AG04449 (cell line): ENCODE data around the gene CCDC174.
A peak's percentile ranks its signal among the peaks of the same experiment; 100 is the strongest.
"Not testable (repeated sequence)": the region's sequence is repeated elsewhere in the genome, so short reads cannot be mapped to it uniquely, and the experiment has no call there.

Source experiments
- CTCF ChIA-PET: fragments of 350-600 bp; formaldehyde crosslinking; extraction: SDS; loops from one replicate; lab custom pipeline; 2021; ENCODE audit warnings: antibody characterized with exemption; lab: Yijun Ruan, JAX
- POLR2A ChIA-PET: fragments of 400-600, 350-600 bp; formaldehyde crosslinking; extraction: SDS; loops from one replicate; lab custom pipeline; 2020; ENCODE audit warnings: antibody characterized with exemption, inconsistent platforms; lab: Yijun Ruan, JAX
- DNase-seq: peaks from one replicate; pipeline ENCODE4 v3.0.0-alpha.2; 2010; ENCODE audit warnings: low read depth, low spot score
- H3K4me3 ChIP-seq: 2 replicates; pipeline ENCODE4 v1.5.1; 2011; ENCODE audit warnings: low read depth, mild to moderate bottlenecking, control low read depth, low read length
- CTCF ChIP-seq: IDR thresholded peaks from one replicate; pipeline ENCODE4 v1.5.1; 2011; ENCODE audit warnings: mild to moderate bottlenecking, moderate library complexity, low read length, control low read depth, inconsistent platforms; ENCODE audit not compliant: insufficient read depth; ENCODE audit errors: missing control alignments

CCDC174 gene

GRCh38 chr3:14650193-14650592 lies 1.4 kb upstream of the CCDC174 start:
- no peak for TF ChIP-seq CTCF
- ChIA-PET POLR2A (no interaction called here), CTCF (interaction anchor here (1.0 to 3.9 kb wide), 5 partner anchors 9 to 447 kb away, joined by 3 to 25 read pairs (median 7); no protein-coding TSS in a partner anchor)
- DNase-seq = no peak
- no peak overlapping the region for H3K4me3 ChIP-seq

- CTCF ChIA-PET = interaction anchor here (0.6 to 3.9 kb wide), 12 partner anchors 9 to 449 kb away, joined by 3 to 25 read pairs (median 6); no protein-coding TSS in a partner anchor
- POLR2A ChIA-PET = interaction anchor here (1.5 kb wide), 1 partner anchor 528 kb away, joined by 7 read pairs; the partner anchor contains the start of genes CHCHD4 and TMEM43
- peak overlapping the region; percentile 90 for H3K4me3 ChIP-seq
- not testable (repeated sequence) for DNase-seq
These were observed 872 bp downstream of the CCDC174 start for GRCh38 chr3:14652360-14652907.

GRCh38 chr3:14657579-14657978 lies 6.0 kb downstream of the CCDC174 start:
- TF ChIP-seq CTCF = no peak
- POLR2A ChIA-PET = no interaction called here
- DNase-seq = no peak
- CTCF ChIA-PET = interaction anchor here (0.9 to 2.0 kb wide), 3 partner anchors 15 to 263 kb away, joined by 3 to 4 read pairs (median 4); no protein-coding TSS in a partner anchor
- H3K4me3 ChIP-seq = no peak overlapping the region

GRCh38 chr3:14658978-14659377 lies 7.4 kb downstream of the CCDC174 start:
- CTCF ChIA-PET = interaction anchor here (1.2 to 3.0 kb wide), 2 partner anchors 14 to 149 kb away, joined by 3 to 18 read pairs; no protein-coding TSS in a partner anchor
- no peak for TF ChIP-seq CTCF
- POLR2A ChIA-PET = no interaction called here

GRCh38 chr3:14660942-14661341 lies 9.4 kb downstream of the CCDC174 start:
- no peak for TF ChIP-seq CTCF
- H3K4me3 ChIP-seq = no peak overlapping the region
- DNase-seq = no peak
- ChIA-PET CTCF (interaction anchor here (0.7 to 3.0 kb wide), 4 partner anchors 8 to 457 kb away, joined by 3 to 18 read pairs (median 4); no protein-coding TSS in a partner anchor), POLR2A (no interaction called here)

More at GRCh38 chr3:14658978-14659377, 7.4 kb downstream of the CCDC174 start:
- no peak overlapping the region for H3K4me3 ChIP-seq
- DNase-seq = no peak

- DNase-seq = no peak
- TF ChIP-seq CTCF = no peak
- CTCF ChIA-PET = interaction anchor here (1.2 to 1.5 kb wide), 5 partner anchors 10 to 460 kb away, joined by 3 to 7 read pairs (median 5); partner anchors contain the start of gene C3orf20
- POLR2A ChIA-PET = no interaction called here
- H3K4me3 ChIP-seq = no peak overlapping the region
These were observed 12.0 kb downstream of the CCDC174 start for GRCh38 chr3:14663396-14664135.
